ENCODE data around the gene RP2.

GRCh38 chrX:46922611-46923010, 85.8 kb downstream of the RP2 start:
- TF ChIP-seq CTCF (IDR thresholded peaks at IDR 0.05; ENCODE audit: control extremely low read depth in 1 of 3, insufficient read depth in 1 of 3, low read depth in 1 of 3, low read length in 3 of 3) (no peak), EP300 (IDR thresholded peaks at IDR 0.05; ENCODE audit: borderline replicate concordance in 1 of 2, low read depth in 2 of 2, low read length in 2 of 2) (no peak), NRF1 (IDR thresholded peaks at IDR 0.05; ENCODE audit: low read depth, low read length) (no peak), SIX5 (IDR thresholded peaks at IDR 0.05; ENCODE audit: low read depth, low read length) (no peak), TCF12 (IDR thresholded peaks at IDR 0.05; ENCODE audit: low read depth, low read length) (no peak), POLR2A (IDR thresholded peaks at IDR 0.05; ENCODE audit: control extremely low read depth in 1 of 2, low read depth in 2 of 2, low read length in 2 of 2) (no peak), POLR2AphosphoS5 (IDR thresholded peaks at IDR 0.05; ENCODE audit: low read depth, low read length) (no peak), CHD1 (IDR thresholded peaks at IDR 0.05; ENCODE audit: low read depth, low read length) (no peak)
